WTC11 (cell line): ENCODE results near the gene RNGTT.

ENCODE experiments used
- JUN ChIP-seq: sonication (generic); formaldehyde crosslinking; IDR thresholded peaks from 2 replicates; pipeline ENCODE4 v1.8.0; 2023; ENCODE audit warnings: mild to moderate bottlenecking, missing genetic modification reagents
- NR2C2 ChIP-seq: sonication (generic); formaldehyde crosslinking; IDR thresholded peaks from 2 replicates; pipeline ENCODE4 v1.8.0; 2022; ENCODE audit warnings: mild to moderate bottlenecking, missing genetic modification reagents
- SMAD3 ChIP-seq: sonication (generic); formaldehyde crosslinking; IDR thresholded peaks from 2 replicates; pipeline ENCODE4 v1.8.0; 2022; ENCODE audit warnings: missing genetic modification reagents, mild to moderate bottlenecking, borderline replicate concordance
- TF ChIP-seq, protein P1 (sequence below): fragments of 200-600 bp; IDR thresholded peaks from 2 replicates; pipeline ENCODE4 v1.8.0; 2022; ENCODE audit warnings: antibody characterized with exemption
- TF ChIP-seq, protein P2 (sequence below): sonication (generic); formaldehyde crosslinking; IDR thresholded peaks from 2 replicates; pipeline ENCODE4 v1.8.0; 2022; ENCODE audit warnings: mild to moderate bottlenecking, missing genetic modification reagents

DNA sequence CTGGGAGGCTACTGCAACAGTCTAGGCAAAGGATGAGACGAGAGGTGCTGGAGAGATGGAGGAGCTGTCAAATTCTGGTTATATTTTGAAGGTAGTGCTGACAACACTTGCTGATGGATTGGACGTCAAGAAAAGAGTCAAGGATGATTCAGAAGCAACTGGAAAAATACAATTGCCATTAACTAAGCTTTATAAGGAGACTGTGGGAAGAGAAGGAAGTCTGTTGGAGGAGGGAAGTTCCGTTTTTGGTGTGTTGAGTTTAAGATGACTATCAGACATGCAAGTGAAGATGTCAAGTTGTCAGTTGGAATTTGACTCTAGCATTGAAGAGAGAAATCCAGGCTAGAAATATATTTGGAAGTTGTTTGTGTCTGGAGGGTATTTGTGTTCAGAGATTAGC is 358.1 kb downstream of the RNGTT start:
- TF ChIP-seq, protein P1, sequence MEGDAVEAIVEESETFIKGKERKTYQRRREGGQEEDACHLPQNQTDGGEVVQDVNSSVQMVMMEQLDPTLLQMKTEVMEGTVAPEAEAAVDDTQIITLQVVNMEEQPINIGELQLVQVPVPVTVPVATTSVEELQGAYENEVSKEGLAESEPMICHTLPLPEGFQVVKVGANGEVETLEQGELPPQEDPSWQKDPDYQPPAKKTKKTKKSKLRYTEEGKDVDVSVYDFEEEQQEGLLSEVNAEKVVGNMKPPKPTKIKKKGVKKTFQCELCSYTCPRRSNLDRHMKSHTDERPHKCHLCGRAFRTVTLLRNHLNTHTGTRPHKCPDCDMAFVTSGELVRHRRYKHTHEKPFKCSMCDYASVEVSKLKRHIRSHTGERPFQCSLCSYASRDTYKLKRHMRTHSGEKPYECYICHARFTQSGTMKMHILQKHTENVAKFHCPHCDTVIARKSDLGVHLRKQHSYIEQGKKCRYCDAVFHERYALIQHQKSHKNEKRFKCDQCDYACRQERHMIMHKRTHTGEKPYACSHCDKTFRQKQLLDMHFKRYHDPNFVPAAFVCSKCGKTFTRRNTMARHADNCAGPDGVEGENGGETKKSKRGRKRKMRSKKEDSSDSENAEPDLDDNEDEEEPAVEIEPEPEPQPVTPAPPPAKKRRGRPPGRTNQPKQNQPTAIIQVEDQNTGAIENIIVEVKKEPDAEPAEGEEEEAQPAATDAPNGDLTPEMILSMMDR, result no peak
- no peak for TF ChIP-seq SMAD3 (CRISPR knock-in tag)
- no peak for TF ChIP-seq NR2C2
- TF ChIP-seq, protein P2, sequence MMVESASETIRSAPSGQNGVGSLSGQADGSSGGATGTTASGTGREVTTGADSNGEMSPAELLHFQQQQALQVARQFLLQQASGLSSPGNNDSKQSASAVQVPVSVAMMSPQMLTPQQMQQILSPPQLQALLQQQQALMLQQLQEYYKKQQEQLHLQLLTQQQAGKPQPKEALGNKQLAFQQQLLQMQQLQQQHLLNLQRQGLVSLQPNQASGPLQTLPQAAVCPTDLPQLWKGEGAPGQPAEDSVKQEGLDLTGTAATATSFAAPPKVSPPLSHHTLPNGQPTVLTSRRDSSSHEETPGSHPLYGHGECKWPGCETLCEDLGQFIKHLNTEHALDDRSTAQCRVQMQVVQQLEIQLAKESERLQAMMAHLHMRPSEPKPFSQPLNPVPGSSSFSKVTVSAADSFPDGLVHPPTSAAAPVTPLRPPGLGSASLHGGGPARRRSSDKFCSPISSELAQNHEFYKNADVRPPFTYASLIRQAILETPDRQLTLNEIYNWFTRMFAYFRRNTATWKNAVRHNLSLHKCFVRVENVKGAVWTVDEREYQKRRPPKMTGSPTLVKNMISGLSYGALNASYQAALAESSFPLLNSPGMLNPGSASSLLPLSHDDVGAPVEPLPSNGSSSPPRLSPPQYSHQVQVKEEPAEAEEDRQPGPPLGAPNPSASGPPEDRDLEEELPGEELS, result no peak
- no peak for TF ChIP-seq JUN (CRISPR knock-in tag)
